Suprapubic skin (tissue), 4 donors: Measurements from ENCODE around the gene MTFR1L. TPM values are rescaled to one million over a fixed set of nuclear protein-coding genes. Genes with fewer than 3 reads are reported as not detected.

Experiments used
- DNase-seq, 2 donors: peaks; one replicate each; pipeline ENCODE4 v3.0.0-alpha.2; 2019; ENCODE audit warnings: low spot score in 2 of 2
- H3K27ac ChIP-seq: fragments of 200-600 bp; sonication (generic); one replicate; pipeline ENCODE4 v1.5.1; 2019
- H3K27me3 ChIP-seq: fragments of 200-600 bp; sonication (generic); one replicate; pipeline ENCODE4 v1.5.1; 2019
- H3K36me3 ChIP-seq: fragments of 200-600 bp; sonication (generic); one replicate; pipeline ENCODE4 v1.5.1; 2019
- H3K4me1 ChIP-seq: fragments of 200-600 bp; sonication (generic); one replicate; pipeline ENCODE4 v1.5.1; 2019
- H3K4me3 ChIP-seq: fragments of 200-600 bp; sonication (generic); one replicate; pipeline ENCODE4 v1.5.1; 2019; ENCODE audit warnings: mild to moderate bottlenecking
- H3K9me3 ChIP-seq: fragments of 200-600 bp; sonication (generic); one replicate; pipeline ENCODE4 v1.5.1; 2019
- CTCF ChIP-seq, 2 donors: fragments of 200-600 bp in 1 of 2; fragments of 450-650 bp in 1 of 2; sonication (generic) in 1 of 2; IDR thresholded peaks; one replicate each; pipeline ENCODE4 v1.5.1; 2016 to 2019; ENCODE audit warnings: antibody characterized with exemption in 2 of 2, mild to moderate bottlenecking in 1 of 2, moderate library complexity in 1 of 2
- EP300 ChIP-seq: sonication (generic); formaldehyde crosslinking; IDR thresholded peaks from one replicate; pipeline ENCODE4 v1.6.1; 2017; ENCODE audit warnings: antibody characterized with exemption
- POLR2A ChIP-seq, 2 donors: fragments of 450-650 bp; IDR thresholded peaks; one replicate each; pipeline ENCODE4 v1.6.1; 2017; ENCODE audit warnings: antibody characterized with exemption in 2 of 2, mild to moderate bottlenecking in 2 of 2, moderate library complexity in 2 of 2
- POLR2AphosphoS5 ChIP-seq, 3 donors: sonication (generic); formaldehyde crosslinking; IDR thresholded peaks; one replicate each; pipeline ENCODE4 v1.6.1; 2017; ENCODE audit warnings: antibody characterized with exemption in 3 of 3
- WGBS: methylation state at CpG from one replicate; pipeline ENCODE4 v1.1.5; 2018; 5-methylcytosine and 5-hydroxymethylcytosine counted together
- total RNA-seq, 4 donors: library from RNA; depleted of rRNA; stranded (reverse); fragments of >200 nt; gene quantifications; one replicate each; pipeline ENCODE4 v1.1.0, GENCODE V29; 2016

Gene MTFR1L
- total RNA-seq, 4 donors from 2014 or later: 35.2 to 79.3 (median 48.1) TPM

- Histone ChIP-seq H3K4me3 (no peak overlapping the region), H3K36me3 (peaks cover 3% of the 10 kb centered on the region), H3K9me3 (no peaks in the 10 kb centered on the region), H3K27me3 (no peaks in the 10 kb centered on the region), H3K27ac (no peak overlapping the region), H3K4me1 (peaks cover 17% of the 10 kb centered on the region)
- 80% methylated on average over 4 of the region's 4 CpGs for WGBS
- TF ChIP-seq POLR2AphosphoS5 (IDR thresholded peaks at IDR 0.05) (no peak), CTCF (IDR thresholded peaks at IDR 0.05) (no peak), EP300 (no peak), POLR2A (IDR thresholded peaks at IDR 0.05) (no peak)
- DNase-seq: no peak
Observed at GRCh38 chr1:25773441-25774125, 46.2 kb upstream of the MTFR1L start.

GRCh38 chr1:25774206-25774803 lies 45.4 kb upstream of the MTFR1L start:
- Histone ChIP-seq H3K9me3 (no peaks in the 10 kb centered on the region), H3K27ac (no peak overlapping the region), H3K27me3 (no peaks in the 10 kb centered on the region), H3K36me3 (peaks cover 3% of the 10 kb centered on the region), H3K4me3 (no peak overlapping the region), H3K4me1 (peaks cover 17% of the 10 kb centered on the region)
- TF ChIP-seq CTCF (IDR thresholded peaks at IDR 0.05) (no peak), POLR2A (IDR thresholded peaks at IDR 0.05) (no peak), EP300 (no peak), POLR2AphosphoS5 (IDR thresholded peaks at IDR 0.05) (no peak)
- WGBS: 78% methylated on average over 13 of the region's 13 CpGs
- DNase-seq: no peak

GRCh38 chr1:25774921-25775771 lies 44.6 kb upstream of the MTFR1L start:
- Histone ChIP-seq H3K36me3 (peaks cover 3% of the 10 kb centered on the region), H3K9me3 (no peaks in the 10 kb centered on the region), H3K27ac (no peak overlapping the region), H3K4me1 (peaks cover 13% of the 10 kb centered on the region), H3K4me3 (no peak overlapping the region), H3K27me3 (no peaks in the 10 kb centered on the region)
- DNase-seq: no peak
- 56% methylated on average over 15 of the region's 16 CpGs for WGBS
- TF ChIP-seq CTCF (IDR thresholded peaks at IDR 0.05): no peak
- no peak for TF ChIP-seq POLR2AphosphoS5 (IDR thresholded peaks at IDR 0.05)
- no peak for TF ChIP-seq EP300
- no peak for TF ChIP-seq POLR2A (IDR thresholded peaks at IDR 0.05)

GRCh38 chr1:25779388-25779787 lies 40.4 kb upstream of the MTFR1L start:
- H3K4me1 ChIP-seq: no peaks in the 10 kb centered on the region
- H3K27me3 ChIP-seq: no peaks in the 10 kb centered on the region
- H3K36me3 ChIP-seq: no peaks in the 10 kb centered on the region
- no peak for DNase-seq
- WGBS: 82% methylated on average over 7 of the region's 8 CpGs
- H3K27ac ChIP-seq: no peak overlapping the region
- no peaks in the 10 kb centered on the region for H3K9me3 ChIP-seq
- no peak overlapping the region for H3K4me3 ChIP-seq
- TF ChIP-seq POLR2A (IDR thresholded peaks at IDR 0.05): no peak
- no peak for TF ChIP-seq POLR2AphosphoS5 (IDR thresholded peaks at IDR 0.05)

- no peak overlapping the region for H3K27ac ChIP-seq
- no peaks in the 10 kb centered on the region for H3K4me1 ChIP-seq
Observed at GRCh38 chr1:25779894-25780293, 39.9 kb upstream of the MTFR1L start.

More at GRCh38 chr1:25779894-25780293, 39.9 kb upstream of the MTFR1L start:
- Histone ChIP-seq H3K27me3 (no peaks in the 10 kb centered on the region), H3K36me3 (no peaks in the 10 kb centered on the region), H3K9me3 (no peaks in the 10 kb centered on the region), H3K4me3 (no peak overlapping the region)
- no peak for DNase-seq
- WGBS: 93% methylated on average over 4 of the region's 4 CpGs
- TF ChIP-seq POLR2AphosphoS5 (IDR thresholded peaks at IDR 0.05) (no peak), EP300 (no peak), POLR2A (IDR thresholded peaks at IDR 0.05) (no peak), CTCF (IDR thresholded peaks at IDR 0.05) (no peak)
